ENCODE measurements around the gene ATP8A1.
A peak's percentile ranks its signal among the peaks of the same experiment; 100 is the strongest.
"Not testable (repeated sequence)": the region's sequence is repeated elsewhere in the genome, so short reads cannot be mapped to it uniquely, and the experiment has no call there.

Gene ATP8A1

GRCh38 chr4:42656944-42657792, at the start of gene ATP8A1:
TSS of gene ATP8A1 (minus strand) at chr4:42657105. CDS start at chr4:42656873, 232 bp downstream.
- DNase-seq: peak; percentile 61 to 99 (median 95)

- DNase-seq: no peak
These were observed 49.2 kb upstream of the ATP8A1 start for GRCh38 chr4:42706086-42706485.

- peak in 1 of 14 donors; percentile 7 for DNase-seq
These were observed 46.9 kb upstream of the ATP8A1 start for GRCh38 chr4:42703813-42704212.

GRCh38 chr4:42702895-42703294, 46.0 kb upstream of the ATP8A1 start:
- DNase-seq: no peak

- DNase-seq: not testable (repeated sequence)
These were observed 44.9 kb upstream of the ATP8A1 start for GRCh38 chr4:42701780-42702179.

GRCh38 chr4:42690537-42690936, 33.6 kb upstream of the ATP8A1 start:
- no peak for DNase-seq

- no peak for DNase-seq
These were observed 26.5 kb upstream of the ATP8A1 start for GRCh38 chr4:42683393-42683792.

- DNase-seq: no peak
These were observed 21.6 kb upstream of the ATP8A1 start for GRCh38 chr4:42678512-42678911.

GRCh38 chr4:42676066-42676951, 19.4 kb upstream of the ATP8A1 start:
- DNase-seq: no peak

GRCh38 chr4:42673082-42673425, 16.1 kb upstream of the ATP8A1 start:
- DNase-seq: peak in 2 of 14 donors; percentile 4 to 13

GRCh38 chr4:42672359-42673081, 15.6 kb upstream of the ATP8A1 start:
- no peak for DNase-seq

GRCh38 chr4:42671431-42672194, 14.7 kb upstream of the ATP8A1 start:
- no peak for DNase-seq

GRCh38 chr4:42658261-42658660, 1.4 kb upstream of the ATP8A1 start:
- DNase-seq: no peak

- DNase-seq: peak in 4 of 14 donors; percentile 61 to 80 (median 71)
These were observed 294 bp downstream of the ATP8A1 start for GRCh38 chr4:42656679-42656943.

- peak in 12 of 14 donors; percentile 24 to 88 (median 62) for DNase-seq
These were observed 805 bp downstream of the ATP8A1 start for GRCh38 chr4:42655921-42656678.

GRCh38 chr4:42655269-42655637, 1.7 kb downstream of the ATP8A1 start:
- DNase-seq: no peak

GRCh38 chr4:42654631-42655268, 2.2 kb downstream of the ATP8A1 start:
- DNase-seq: peak in 1 of 14 donors; percentile 19

- DNase-seq: no peak
These were observed 3.0 kb downstream of the ATP8A1 start for GRCh38 chr4:42653626-42654560.

GRCh38 chr4:42652529-42653231, 4.2 kb downstream of the ATP8A1 start:
- DNase-seq: not testable (repeated sequence)
